Adrenal gland (tissue), 5 donors: ENCODE measurements around the gene AFAP1.

ENCODE experiments used
- POLR2A ChIP-seq, 2 donors: fragments of 450-650 bp; IDR thresholded peaks; one replicate each; pipeline ENCODE4 v1.6.1; 2017; ENCODE audit warnings: antibody characterized with exemption in 2 of 2, mild to moderate bottlenecking in 2 of 2, moderate library complexity in 1 of 2
- TF ChIP-seq, protein P1 (sequence below), 6 experiments: fragments of 450-650 bp in 4 of 6; fragments of 200-600 bp in 2 of 6; sonication (generic) in 1 of 6; IDR thresholded peaks; 1 replicate in 5 of 6; 2 replicates in 1 of 6; pipeline versions ENCODE4 v1.5.1 to v1.8.0; 2016 to 2021; ENCODE audit warnings: antibody characterized with exemption in 6 of 6, mild to moderate bottlenecking in 2 of 6, moderate library complexity in 1 of 6
- donor health status: DM: no; HTN: no; CAD: no.

DNA sequence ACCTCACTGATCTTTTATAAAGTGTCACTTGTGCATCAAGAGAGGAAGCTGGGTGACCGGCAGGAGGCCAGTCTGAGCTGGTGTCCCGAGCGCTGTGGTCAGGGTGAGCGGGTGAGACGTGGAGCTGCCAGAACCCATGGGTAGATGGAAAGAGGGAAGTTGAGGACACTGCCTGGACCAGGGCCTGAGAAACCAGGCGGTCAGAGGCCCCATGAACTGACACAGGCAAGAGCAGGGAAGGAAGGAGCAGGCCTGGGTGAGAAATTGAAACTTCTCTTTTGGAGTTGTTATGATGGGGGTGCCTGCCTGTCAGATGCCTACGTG is 192.6 kb downstream of the AFAP1 start:
- TF ChIP-seq, protein P1, sequence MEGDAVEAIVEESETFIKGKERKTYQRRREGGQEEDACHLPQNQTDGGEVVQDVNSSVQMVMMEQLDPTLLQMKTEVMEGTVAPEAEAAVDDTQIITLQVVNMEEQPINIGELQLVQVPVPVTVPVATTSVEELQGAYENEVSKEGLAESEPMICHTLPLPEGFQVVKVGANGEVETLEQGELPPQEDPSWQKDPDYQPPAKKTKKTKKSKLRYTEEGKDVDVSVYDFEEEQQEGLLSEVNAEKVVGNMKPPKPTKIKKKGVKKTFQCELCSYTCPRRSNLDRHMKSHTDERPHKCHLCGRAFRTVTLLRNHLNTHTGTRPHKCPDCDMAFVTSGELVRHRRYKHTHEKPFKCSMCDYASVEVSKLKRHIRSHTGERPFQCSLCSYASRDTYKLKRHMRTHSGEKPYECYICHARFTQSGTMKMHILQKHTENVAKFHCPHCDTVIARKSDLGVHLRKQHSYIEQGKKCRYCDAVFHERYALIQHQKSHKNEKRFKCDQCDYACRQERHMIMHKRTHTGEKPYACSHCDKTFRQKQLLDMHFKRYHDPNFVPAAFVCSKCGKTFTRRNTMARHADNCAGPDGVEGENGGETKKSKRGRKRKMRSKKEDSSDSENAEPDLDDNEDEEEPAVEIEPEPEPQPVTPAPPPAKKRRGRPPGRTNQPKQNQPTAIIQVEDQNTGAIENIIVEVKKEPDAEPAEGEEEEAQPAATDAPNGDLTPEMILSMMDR (IDR thresholded peaks at IDR 0.05), result no peak
- no peak for TF ChIP-seq POLR2A (IDR thresholded peaks at IDR 0.05)
